Mesodermal cell (in vitro differentiated cells): ENCODE measurements around the gene LRRC75A.

Experiments
- H3K27ac ChIP-seq: 2 replicates; pipeline ENCODE4 v1.7.0; 2013; ENCODE audit warnings: mild to moderate bottlenecking, low read depth, low read length, moderate library complexity; ENCODE audit not compliant: severe bottlenecking
- H3K36me3 ChIP-seq: 2 replicates; pipeline ENCODE4 v1.7.1; 2013; ENCODE audit warnings: mild to moderate bottlenecking, low read length, moderate library complexity; ENCODE audit not compliant: control insufficient read depth, insufficient read depth
- H3K4me1 ChIP-seq: one replicate; pipeline ENCODE4 v1.7.1; 2013; ENCODE audit warnings: mild to moderate bottlenecking, low read length; ENCODE audit not compliant: insufficient read depth, control insufficient read depth, poor library complexity, severe bottlenecking
- H3K4me3 ChIP-seq: 2 replicates; pipeline ENCODE4 v1.7.0; 2013; ENCODE audit warnings: low read length, control low read depth, mild to moderate bottlenecking; ENCODE audit not compliant: insufficient read depth, poor library complexity, severe bottlenecking; ENCODE audit errors: extremely low read depth
- H3K9me3 ChIP-seq: 2 replicates; pipeline ENCODE4 v1.7.1; 2013; ENCODE audit warnings: mild to moderate bottlenecking, low read length, moderate library complexity; ENCODE audit not compliant: control insufficient read depth
- WGBS, 2 experiments: methylation state at CpG; one replicate each; pipeline ENCODE4 v1.1.5; 2013; ENCODE audit warnings: missing lambda C conversion rate in 2 of 2; ENCODE audit not compliant: insufficient coverage in 2 of 2; 5-methylcytosine and 5-hydroxymethylcytosine counted together

LRRC75A gene

DNA sequence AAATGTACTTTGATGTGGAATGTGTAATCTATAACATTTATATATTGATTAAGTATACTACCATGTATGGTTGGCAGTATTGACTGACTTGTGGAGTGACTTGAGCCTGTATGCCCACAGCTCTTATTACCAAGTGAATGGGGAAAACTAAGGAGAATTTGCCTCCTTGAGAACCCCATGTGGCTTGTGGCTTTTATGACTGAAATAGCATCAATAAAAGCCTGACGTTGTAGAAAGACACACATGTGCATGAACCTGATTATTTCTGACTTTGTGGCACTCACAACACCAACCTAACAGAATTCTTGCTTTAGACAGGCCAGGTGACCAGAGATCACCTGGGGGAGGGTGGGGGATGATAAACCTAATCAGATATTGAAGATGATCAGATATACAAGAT lies 2.1 kb upstream of the LRRC75A start:
- no peak overlapping the region for H3K27ac ChIP-seq
- no CpG with 5 or more reads among the region's 1 CpG for WGBS, 2 experiments
- H3K4me1 ChIP-seq: peaks cover 5% of the 10 kb centered on the region
- H3K9me3 ChIP-seq: no peaks in the 10 kb centered on the region
- no peak overlapping the region for H3K4me3 ChIP-seq
- no peaks in the 10 kb centered on the region for H3K36me3 ChIP-seq

- 90 to 95% methylated on average over 1 to 4 of the region's 5 CpGs for WGBS, 2 experiments
- Histone ChIP-seq H3K9me3 (no peaks in the 10 kb centered on the region), H3K27ac (no peak overlapping the region), H3K4me3 (no peak overlapping the region), H3K36me3 (no peaks in the 10 kb centered on the region), H3K4me1 (peaks cover 10% of the 10 kb centered on the region)
Observed at GRCh38 chr17:16493531-16494046, 1.6 kb upstream of the LRRC75A start.

- WGBS, 2 experiments: 80 to 84% methylated on average over 26 of the region's 27 CpGs
- Histone ChIP-seq H3K9me3 (no peaks in the 10 kb centered on the region), H3K27ac (no peak overlapping the region), H3K4me3 (peak overlapping the region; percentile 26), H3K36me3 (no peaks in the 10 kb centered on the region), H3K4me1 (peaks cover 15% of the 10 kb centered on the region)
Observed at GRCh38 chr17:16492613-16493530, 879 bp upstream of the LRRC75A start.

- Histone ChIP-seq H3K4me1 (peaks cover 22% of the 10 kb centered on the region), H3K4me3 (peak overlapping the region; percentile 38), H3K27ac (no peak overlapping the region), H3K9me3 (no peaks in the 10 kb centered on the region), H3K36me3 (no peaks in the 10 kb centered on the region)
- WGBS, 2 experiments: 11 to 13% methylated on average over 22 to 26 of the region's 28 CpGs
Observed at GRCh38 chr17:16491131-16491702, 776 bp downstream of the LRRC75A start.

- no peaks in the 10 kb centered on the region for H3K9me3 ChIP-seq
- H3K4me1 ChIP-seq: peaks cover 33% of the 10 kb centered on the region
- WGBS, 2 experiments: 84 to 93% methylated on average over 3 of the region's 3 CpGs
- H3K27ac ChIP-seq: no peak overlapping the region
- H3K4me3 ChIP-seq: no peak overlapping the region
- no peaks in the 10 kb centered on the region for H3K36me3 ChIP-seq
Observed at GRCh38 chr17:16489431-16489830, 2.6 kb downstream of the LRRC75A start.

GRCh38 chr17:16488968-16489337 lies 3.0 kb downstream of the LRRC75A start:
- Histone ChIP-seq H3K9me3 (no peaks in the 10 kb centered on the region), H3K27ac (no peak overlapping the region), H3K4me3 (no peak overlapping the region), H3K36me3 (no peaks in the 10 kb centered on the region), H3K4me1 (peaks cover 33% of the 10 kb centered on the region)
- WGBS, 2 experiments: 93 to 100% methylated on average over 1 to 3 of the region's 4 CpGs

- Histone ChIP-seq H3K4me3 (no peak overlapping the region), H3K27ac (no peak overlapping the region), H3K36me3 (no peaks in the 10 kb centered on the region), H3K4me1 (peaks cover 33% of the 10 kb centered on the region), H3K9me3 (no peaks in the 10 kb centered on the region)
- WGBS, 2 experiments: 90 to 96% methylated on average over 4 to 5 of the region's 8 CpGs
Observed at GRCh38 chr17:16488186-16488967, 3.6 kb downstream of the LRRC75A start.

- Histone ChIP-seq H3K4me3 (no peak overlapping the region), H3K4me1 (peaks cover 33% of the 10 kb centered on the region), H3K27ac (peak overlapping the region; percentile 62), H3K36me3 (no peaks in the 10 kb centered on the region), H3K9me3 (no peaks in the 10 kb centered on the region)
- WGBS, 2 experiments: 67% methylated on average over 23 to 24 of the region's 24 CpGs
Observed at GRCh38 chr17:16486373-16487250, 5.4 kb downstream of the LRRC75A start.

DNA sequence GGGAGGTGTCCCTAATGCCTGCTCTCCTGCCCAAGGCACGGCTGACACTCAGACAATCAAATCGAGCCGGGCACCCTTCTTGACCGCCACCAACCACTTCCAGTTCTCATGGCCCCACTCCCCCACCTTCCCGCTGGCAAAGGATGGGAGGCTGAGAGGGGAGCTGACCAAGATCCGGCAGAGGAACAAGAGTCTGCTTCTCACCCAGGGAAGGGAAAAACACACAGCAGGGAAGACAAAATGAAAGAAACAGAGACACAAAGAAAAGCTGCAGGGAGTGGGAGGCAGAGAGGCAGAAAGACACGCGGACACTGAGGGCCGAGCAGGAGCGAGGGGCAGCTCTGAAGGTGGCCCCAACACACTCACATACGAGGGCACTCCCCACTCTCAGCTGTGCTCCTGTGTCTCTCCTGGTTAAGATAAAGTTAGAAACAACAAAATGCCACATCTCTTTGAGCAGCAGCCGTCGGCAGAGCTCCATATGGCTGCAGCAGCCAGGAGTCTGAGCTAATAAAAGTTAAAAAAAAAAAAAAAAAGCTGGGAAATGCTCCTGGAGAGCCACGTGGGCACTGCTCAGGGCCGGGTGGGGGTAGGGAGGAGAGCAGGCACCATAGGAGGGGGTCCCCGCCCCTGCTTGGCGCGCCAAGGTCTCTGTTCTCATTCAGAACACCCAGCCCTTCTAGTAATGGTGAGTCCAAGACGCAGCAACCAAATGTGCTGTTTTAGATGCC lies 7.4 kb downstream of the LRRC75A start:
- Histone ChIP-seq H3K9me3 (no peaks in the 10 kb centered on the region), H3K4me3 (no peak overlapping the region), H3K27ac (no peak overlapping the region), H3K36me3 (no peaks in the 10 kb centered on the region), H3K4me1 (peaks cover 30% of the 10 kb centered on the region)
- whole genome bisulfite sequencing, 2 experiments: 31 to 36% methylated on average over 5 to 10 of the region's 19 CpGs
